Measurements from ENCODE around the gene FIGLA.

DNA sequence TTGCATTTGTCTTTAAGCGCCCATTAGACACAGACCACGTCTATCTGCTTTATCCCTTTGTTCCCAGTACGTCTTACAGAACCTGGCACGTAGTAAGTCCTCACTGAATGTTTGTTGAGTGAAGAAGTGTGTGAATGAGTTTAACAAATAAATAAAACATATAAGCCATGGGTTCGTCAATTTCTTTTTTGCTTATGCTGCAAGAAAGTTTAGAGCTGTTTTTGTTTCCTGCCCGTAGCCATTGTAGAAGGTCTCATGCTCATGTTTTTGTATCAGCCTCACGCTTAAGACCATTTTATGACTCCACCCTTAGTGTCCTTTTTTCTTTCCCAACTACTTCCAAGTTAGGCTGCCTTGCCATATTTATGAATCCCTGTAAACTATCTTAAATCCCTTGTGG is 24.9 kb downstream of the FIGLA start:
- TF ChIP-seq POLR2AphosphoS5 (IDR thresholded peaks at IDR 0.05) (no peak), POLR2A (IDR thresholded peaks at IDR 0.05) (no peak), EP300 (IDR thresholded peaks at IDR 0.05) (no peak)
- TF ChIP-seq, protein P1, sequence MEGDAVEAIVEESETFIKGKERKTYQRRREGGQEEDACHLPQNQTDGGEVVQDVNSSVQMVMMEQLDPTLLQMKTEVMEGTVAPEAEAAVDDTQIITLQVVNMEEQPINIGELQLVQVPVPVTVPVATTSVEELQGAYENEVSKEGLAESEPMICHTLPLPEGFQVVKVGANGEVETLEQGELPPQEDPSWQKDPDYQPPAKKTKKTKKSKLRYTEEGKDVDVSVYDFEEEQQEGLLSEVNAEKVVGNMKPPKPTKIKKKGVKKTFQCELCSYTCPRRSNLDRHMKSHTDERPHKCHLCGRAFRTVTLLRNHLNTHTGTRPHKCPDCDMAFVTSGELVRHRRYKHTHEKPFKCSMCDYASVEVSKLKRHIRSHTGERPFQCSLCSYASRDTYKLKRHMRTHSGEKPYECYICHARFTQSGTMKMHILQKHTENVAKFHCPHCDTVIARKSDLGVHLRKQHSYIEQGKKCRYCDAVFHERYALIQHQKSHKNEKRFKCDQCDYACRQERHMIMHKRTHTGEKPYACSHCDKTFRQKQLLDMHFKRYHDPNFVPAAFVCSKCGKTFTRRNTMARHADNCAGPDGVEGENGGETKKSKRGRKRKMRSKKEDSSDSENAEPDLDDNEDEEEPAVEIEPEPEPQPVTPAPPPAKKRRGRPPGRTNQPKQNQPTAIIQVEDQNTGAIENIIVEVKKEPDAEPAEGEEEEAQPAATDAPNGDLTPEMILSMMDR (IDR thresholded peaks at IDR 0.05), result no peak
